Brain microvascular endothelial cell (primary cell): ENCODE data around the gene KLK1.
A peak's percentile ranks its signal among the peaks of the same experiment; 100 is the strongest.

Source experiments
- DNase-seq: peaks from one replicate; pipeline ENCODE4 v3.0.0-alpha.2; 2020
- H3K27ac ChIP-seq: fragments of 250-450 bp; sonication (Bioruptor Pico); 2 replicates; pipeline ENCODE4 v1.5.1; 2020; ENCODE audit warnings: mild to moderate bottlenecking, moderate library complexity
- H3K27me3 ChIP-seq: fragments of 250-450 bp; sonication (Bioruptor Pico); replicated peaks from 2 replicates; pipeline ENCODE4 v1.5.1; 2020; ENCODE audit warnings: mild to moderate bottlenecking
- H3K36me3 ChIP-seq: fragments of 250-450 bp; sonication (Bioruptor Pico); replicated peaks from 2 replicates; pipeline ENCODE4 v1.5.1; 2020; ENCODE audit warnings: mild to moderate bottlenecking
- H3K4me3 ChIP-seq: 2 replicates; pipeline ENCODE4 v1.5.1; 2011; ENCODE audit warnings: low read depth, mild to moderate bottlenecking, control low read depth, low read length, moderate library complexity
- in situ Hi-C: cut with HindIII; loops from 2 replicates; pipeline ENCODE4 v1.10.0; 2017; ENCODE audit warnings: low sequenced_read_pairs, low pct_ligation_motif_present
- TF ChIP-seq, protein P1 (sequence below): IDR thresholded peaks from 2 replicates; pipeline ENCODE4 v1.5.1; 2011; ENCODE audit warnings: low read depth, mild to moderate bottlenecking, moderate library complexity, low read length, control low read depth, inconsistent platforms; ENCODE audit errors: missing control alignments

Gene KLK1

DNA sequence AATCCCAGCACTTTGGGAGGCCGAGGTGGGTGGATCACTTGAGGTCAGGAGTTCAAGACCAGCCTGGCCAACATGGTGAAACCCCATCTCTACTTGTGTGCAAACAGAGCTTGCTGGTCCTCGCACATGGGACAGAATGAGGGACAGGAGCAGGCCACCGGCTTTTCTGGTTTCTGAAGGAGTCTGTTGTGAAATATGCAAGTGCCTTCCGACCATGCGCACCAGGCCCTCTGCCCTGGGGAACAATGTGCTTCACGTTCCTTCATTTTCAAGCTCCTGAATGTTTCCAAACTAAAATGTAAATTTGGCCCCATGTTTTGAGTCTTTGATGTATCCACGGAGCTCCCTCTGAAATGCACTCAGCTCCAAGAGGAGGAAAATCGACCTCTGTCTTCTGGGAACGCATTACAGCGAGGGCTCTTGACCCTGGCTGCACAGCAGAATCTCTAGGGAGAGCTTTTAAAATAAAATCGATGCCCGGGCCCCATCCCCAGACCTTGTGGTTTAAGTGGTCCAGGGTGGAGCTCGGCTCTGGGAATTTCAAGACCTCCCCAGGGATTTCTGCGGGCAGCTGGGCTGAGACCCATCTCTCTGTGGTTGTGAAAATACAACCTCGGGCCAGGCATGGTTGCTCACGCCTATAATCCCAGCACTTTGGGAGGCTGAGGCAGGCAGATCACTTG lies 42.7 kb downstream of the KLK1 start:
- peaks cover 25% of the 10 kb centered on the region for H3K27me3 ChIP-seq
- TF ChIP-seq, protein P1, sequence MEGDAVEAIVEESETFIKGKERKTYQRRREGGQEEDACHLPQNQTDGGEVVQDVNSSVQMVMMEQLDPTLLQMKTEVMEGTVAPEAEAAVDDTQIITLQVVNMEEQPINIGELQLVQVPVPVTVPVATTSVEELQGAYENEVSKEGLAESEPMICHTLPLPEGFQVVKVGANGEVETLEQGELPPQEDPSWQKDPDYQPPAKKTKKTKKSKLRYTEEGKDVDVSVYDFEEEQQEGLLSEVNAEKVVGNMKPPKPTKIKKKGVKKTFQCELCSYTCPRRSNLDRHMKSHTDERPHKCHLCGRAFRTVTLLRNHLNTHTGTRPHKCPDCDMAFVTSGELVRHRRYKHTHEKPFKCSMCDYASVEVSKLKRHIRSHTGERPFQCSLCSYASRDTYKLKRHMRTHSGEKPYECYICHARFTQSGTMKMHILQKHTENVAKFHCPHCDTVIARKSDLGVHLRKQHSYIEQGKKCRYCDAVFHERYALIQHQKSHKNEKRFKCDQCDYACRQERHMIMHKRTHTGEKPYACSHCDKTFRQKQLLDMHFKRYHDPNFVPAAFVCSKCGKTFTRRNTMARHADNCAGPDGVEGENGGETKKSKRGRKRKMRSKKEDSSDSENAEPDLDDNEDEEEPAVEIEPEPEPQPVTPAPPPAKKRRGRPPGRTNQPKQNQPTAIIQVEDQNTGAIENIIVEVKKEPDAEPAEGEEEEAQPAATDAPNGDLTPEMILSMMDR: no peak
- in situ Hi-C loops: no loop called here

DNA sequence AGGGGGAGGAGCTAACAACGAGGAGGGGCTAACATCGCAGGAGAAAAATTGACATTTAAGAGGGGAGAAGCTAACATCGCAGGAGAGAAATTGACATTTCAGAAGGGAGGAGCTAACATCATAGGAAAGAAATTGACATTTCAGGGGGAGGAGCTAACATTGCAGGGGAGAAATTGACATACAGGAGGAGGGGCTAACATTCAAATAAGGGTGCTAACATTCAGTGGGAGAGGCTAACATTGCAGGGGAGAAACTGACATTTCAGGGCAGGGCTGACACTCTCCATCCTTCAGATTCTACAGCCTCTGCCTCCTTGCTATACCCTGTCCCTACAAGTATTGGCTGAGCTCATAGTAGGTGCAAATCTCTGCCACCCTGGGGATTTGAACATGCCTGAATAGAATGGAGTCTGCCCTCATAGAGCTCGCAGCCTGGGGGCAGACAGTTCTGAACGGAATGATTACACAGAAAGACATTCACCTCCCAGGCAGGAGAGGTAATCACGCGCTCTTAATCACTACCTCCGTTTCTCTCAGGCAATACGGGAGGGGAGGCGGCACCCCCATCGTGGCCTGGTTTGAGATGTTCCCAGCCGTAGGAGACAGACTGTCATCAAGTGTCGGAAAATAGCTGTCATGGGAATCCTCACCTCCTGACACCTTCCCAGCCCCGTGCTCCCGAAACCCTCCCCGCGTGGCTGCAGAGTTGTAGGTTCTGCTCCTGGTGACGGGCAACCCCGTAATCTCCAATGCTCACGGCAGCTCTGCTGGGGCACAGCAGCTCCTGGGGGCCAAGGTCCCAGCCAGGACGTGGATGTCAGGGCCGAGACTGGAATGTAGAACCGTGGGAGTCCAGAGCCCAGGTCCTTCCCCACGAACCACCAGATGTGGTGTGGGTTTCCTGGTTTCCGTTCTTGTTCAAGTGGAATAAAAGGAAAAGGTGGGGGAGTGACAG lies 43.8 kb downstream of the KLK1 start:
- H3K27ac ChIP-seq: no peak overlapping the region
- no peak for DNase-seq
- in situ Hi-C loops: no loop called here
- H3K4me3 ChIP-seq: no peak overlapping the region
- H3K36me3 ChIP-seq: no peaks in the 10 kb centered on the region
- TF ChIP-seq, protein P1: no peak
- peaks cover 25% of the 10 kb centered on the region for H3K27me3 ChIP-seq

More for the DNA sequence above, 42.7 kb downstream of the KLK1 start:
- DNase-seq: no peak
- Histone ChIP-seq H3K36me3 (no peaks in the 10 kb centered on the region), H3K27ac (no peak overlapping the region), H3K4me3 (no peak overlapping the region)

DNA sequence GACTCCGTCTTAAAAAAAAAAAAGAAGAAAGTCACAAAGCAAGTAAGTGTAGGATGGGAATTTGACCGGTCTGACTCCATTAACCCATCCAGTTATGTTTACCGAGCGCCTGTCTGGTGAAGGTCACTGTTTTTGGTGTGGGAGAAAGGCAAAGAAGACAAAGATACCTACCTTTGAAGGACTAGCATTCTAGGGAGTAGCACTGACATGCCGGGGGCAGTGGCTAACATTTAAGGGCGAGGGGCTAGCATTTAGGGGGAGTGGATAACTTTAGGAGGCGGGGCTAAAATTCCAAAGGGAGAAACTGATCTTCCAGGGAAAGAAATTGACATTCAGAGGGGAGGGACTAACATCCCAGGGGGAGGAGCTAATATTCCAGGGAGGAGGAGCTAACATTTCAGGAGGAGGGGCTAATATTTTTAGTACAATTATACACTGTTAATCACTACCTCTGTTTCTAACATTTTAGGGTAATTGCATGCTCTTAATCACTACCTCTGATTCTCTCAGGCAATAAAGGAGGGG lies 44.6 kb downstream of the KLK1 start:
- Histone ChIP-seq H3K27me3 (peaks cover 25% of the 10 kb centered on the region), H3K4me3 (no peak overlapping the region), H3K36me3 (no peaks in the 10 kb centered on the region), H3K27ac (no peak overlapping the region)
- in situ Hi-C loops: no loop called here
- DNase-seq: no peak
- TF ChIP-seq, protein P1: no peak

DNA sequence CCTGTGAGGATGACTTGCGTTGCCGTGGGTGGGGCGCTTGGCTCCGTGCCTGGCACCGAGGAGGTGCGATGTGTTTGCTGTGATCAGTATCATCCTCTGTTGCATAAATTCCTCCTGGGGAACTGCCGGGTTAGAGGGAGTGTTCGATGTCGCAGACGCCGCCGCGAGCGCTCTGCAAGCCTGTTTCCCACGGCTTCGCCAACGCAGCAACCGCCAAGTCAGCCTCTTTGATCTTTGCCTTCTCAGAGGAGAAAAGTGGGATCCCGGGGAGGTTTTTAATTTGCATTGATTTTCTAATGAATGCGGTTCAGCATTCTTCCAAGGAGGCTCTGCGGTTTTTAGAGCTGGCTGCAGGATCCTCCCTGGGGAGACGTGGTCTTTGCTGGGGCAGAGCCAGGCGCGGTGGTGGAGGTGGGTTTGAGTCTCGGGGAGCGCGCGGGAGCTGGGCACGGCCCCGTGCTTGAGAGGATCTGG lies 45.7 kb downstream of the KLK1 start:
- in situ Hi-C loops: no loop called here
- TF ChIP-seq, protein P1: no peak
- Histone ChIP-seq H3K27ac (no peak overlapping the region), H3K4me3 (no peak overlapping the region), H3K36me3 (no peaks in the 10 kb centered on the region), H3K27me3 (peaks cover 25% of the 10 kb centered on the region)
- DNase-seq: peak; percentile 11

DNA sequence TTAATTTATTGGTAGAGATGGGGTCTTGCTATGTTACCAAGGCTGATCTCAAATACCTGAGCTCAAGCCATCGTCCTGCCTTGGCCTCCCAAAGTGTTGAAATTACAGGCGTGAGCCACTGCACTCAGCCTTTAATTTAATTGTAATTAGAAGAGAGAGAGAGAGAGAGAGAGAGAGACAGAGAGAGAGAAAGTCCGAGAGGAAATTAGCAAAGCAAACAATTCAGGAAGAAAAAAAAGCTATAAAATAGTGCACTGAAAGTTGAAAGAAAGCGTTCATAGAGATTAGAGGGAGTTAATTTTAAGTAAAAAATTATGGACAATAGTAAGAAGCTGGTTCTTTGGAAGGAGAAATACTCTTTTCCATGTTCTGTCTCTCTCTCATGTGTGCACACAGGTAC lies 46.3 kb downstream of the KLK1 start:
- H3K36me3 ChIP-seq: no peaks in the 10 kb centered on the region
- no peak overlapping the region for H3K27ac ChIP-seq
- DNase-seq: no peak
- TF ChIP-seq, protein P1: no peak
- in situ Hi-C loops: no loop called here
- H3K4me3 ChIP-seq: no peak overlapping the region
- H3K27me3 ChIP-seq: peaks cover 25% of the 10 kb centered on the region
